K562 (cell line): ENCODE data around the gene POLR2C. TPM values are rescaled to one million over a fixed set of nuclear protein-coding genes. Genes with fewer than 3 reads are reported as not detected.

Experiments
- COPS2 ChIP-seq: fragments of 450-650 bp; conservative IDR thresholded peaks from 2 replicates; pipeline ENCODE4 v1.6.1; 2016; ENCODE audit warnings: mild to moderate bottlenecking, moderate library complexity
- DNMT1 ChIP-seq: fragments of 450-650 bp; IDR thresholded peaks from 2 replicates; pipeline ENCODE4 v1.6.1; 2016; ENCODE audit warnings: antibody characterized with exemption, mild to moderate bottlenecking
- E2F5 ChIP-seq: sonication (generic); formaldehyde crosslinking; IDR thresholded peaks from 2 replicates; pipeline ENCODE4 v1.8.0; 2022; ENCODE audit warnings: mild to moderate bottlenecking, missing genetic modification reagents
- EZH2 ChIP-seq: IDR thresholded peaks from 2 replicates; pipeline ENCODE4 v1.6.1; 2012; ENCODE audit warnings: low read depth, mild to moderate bottlenecking, inconsistent platforms, low read length, borderline replicate concordance
- FOXO4 ChIP-seq: fragments of 450-650 bp; formaldehyde crosslinking; IDR thresholded peaks from 2 replicates; pipeline ENCODE4 v1.4.0; 2020; ENCODE audit warnings: mild to moderate bottlenecking, moderate library complexity
- HMG20B ChIP-seq: fragments of 250-450 bp; sonication (Bioruptor Pico); IDR thresholded peaks from 2 replicates; pipeline ENCODE4 v1.5.0; 2021; ENCODE audit warnings: mild to moderate bottlenecking
- IRF1 ChIP-seq: sonication (generic); formaldehyde crosslinking; IDR thresholded peaks from 2 replicates; pipeline ENCODE4 v1.8.0; 2022; ENCODE audit warnings: missing genetic modification reagents, mild to moderate bottlenecking, borderline replicate concordance
- MAX ChIP-seq: sonication (generic); formaldehyde crosslinking; IDR thresholded peaks from 2 replicates; pipeline ENCODE4 v1.9.0; 2022; ENCODE audit warnings: mild to moderate bottlenecking, missing genetic modification reagents
- MAZ ChIP-seq, 2 experiments: fragments of 450-650 bp in 1 of 2; sonication (generic) in 1 of 2; formaldehyde crosslinking; IDR thresholded peaks in 1 of 2; conservative IDR thresholded peaks in 1 of 2; 2 replicates each; pipeline versions ENCODE4 v1.4.0 to v1.5.0; 2020; ENCODE audit warnings: mild to moderate bottlenecking in 1 of 2, missing genetic modification reagents in 1 of 2
- MTF1 ChIP-seq: fragments of 250-450 bp; sonication (Bioruptor Pico); IDR thresholded peaks from 2 replicates; pipeline ENCODE4 v1.9.0; 2021; ENCODE audit warnings: moderate library complexity, mild to moderate bottlenecking, inconsistent platforms, borderline replicate concordance
- PCBP2 ChIP-seq: fragments of 200-400 bp; formaldehyde crosslinking; IDR thresholded peaks from 2 replicates; pipeline ENCODE4 v1.6.1; 2018; ENCODE audit warnings: low read length, low read depth, mild to moderate bottlenecking, moderate library complexity; ENCODE audit not compliant: poor library complexity, severe bottlenecking
- PKNOX1 ChIP-seq: fragments of 450-650 bp; IDR thresholded peaks from 2 replicates; pipeline ENCODE4 v1.6.1; 2016
- POLR2A ChIP-seq: fragments of 450-650 bp; conservative IDR thresholded peaks from 2 replicates; pipeline ENCODE4 v1.6.1; 2016
- PTBP1 ChIP-seq: fragments of 200-400 bp; formaldehyde crosslinking; IDR thresholded peaks from 2 replicates; pipeline ENCODE4 v1.6.1; 2017; ENCODE audit warnings: low read depth, low read length
- RBM22 ChIP-seq: fragments of 200-400 bp; formaldehyde crosslinking; IDR thresholded peaks from 2 replicates; pipeline ENCODE4 v1.6.1; 2018; ENCODE audit warnings: low read length, low read depth; ENCODE audit not compliant: poor library complexity, severe bottlenecking
- TEAD4 ChIP-seq, 2 experiments: sonication (generic) in 1 of 2; formaldehyde crosslinking in 1 of 2; IDR thresholded peaks; 2 replicates each; pipeline versions ENCODE4 v1.6.1 to v1.8.0; 2012 to 2022; ENCODE audit warnings: borderline replicate concordance in 1 of 2, inconsistent platforms in 1 of 2, low read length in 1 of 2, mild to moderate bottlenecking in 1 of 2, missing genetic modification reagents in 1 of 2
- TFAP4 ChIP-seq: sonication (generic); formaldehyde crosslinking; IDR thresholded peaks from 2 replicates; pipeline ENCODE4 v1.8.0; 2022; ENCODE audit warnings: missing genetic modification reagents, mild to moderate bottlenecking, moderate library complexity, borderline replicate concordance
- TRIM25 ChIP-seq: fragments of 450-650 bp; IDR thresholded peaks from 2 replicates; pipeline ENCODE4 v1.7.0; 2016; ENCODE audit warnings: borderline replicate concordance
- ZNF384 ChIP-seq: IDR thresholded peaks from 2 replicates; pipeline ENCODE4 v1.6.1; 2012; ENCODE audit warnings: low read depth, low read length, improper control_type of control experiment
- ZNF780A ChIP-seq: fragments of 250-450 bp; sonication (Bioruptor Pico); IDR thresholded peaks from 2 replicates; pipeline ENCODE4 v1.5.0; 2021; ENCODE audit warnings: mild to moderate bottlenecking
- polyA plus RNA-seq, 8 experiments: library from polyadenylated mRNA; depleted of rRNA in 4 of 8; stranded (reverse) in 5 of 8; unstranded in 3 of 8; fragments of >200 nt; fragmentation: Nextera tagmentation in 2 of 8; fragmentation: Illumina TruSeq in 1 of 8; extraction: Ambion mirVana in 2 of 8; extraction: Trizol in 1 of 8; gene quantifications; 2 replicates each; pipeline versions ENCODE4 v1.2.1 to v1.2.3, GENCODE V29; 2011 to 2014; ENCODE audit warnings: inconsistent platforms in 1 of 8, missing spikeins in 1 of 8
- total RNA-seq, 7 experiments: library from RNA; depleted of rRNA in 6 of 7; stranded (reverse); fragments of >200 nt in 6 of 7; fragmentation: Illumina TruSeq in 2 of 7; extraction: Trizol in 2 of 7; gene quantifications; 2 replicates each; pipeline versions ENCODE4 v1.2.1 to v1.2.3, GENCODE V29; 2011 to 2021; ENCODE audit warnings: low replicate concordance in 1 of 7

Gene POLR2C
- total and polyA plus RNA-seq, 9 of the 15 experiments (the other 6 are each of a cell fraction or from before 2014, with no cell fraction given): 70.3 to 163 (median 92.3) TPM

- TF ChIP-seq E2F5 (CRISPR knock-in tag) (no peak), MAX (CRISPR knock-in tag) (0 out of 2 replicates have a peak, but pooled peaks have one; percentile 16), COPS2 (no peak), ZNF780A (CRISPR knock-in tag) (no peak), EZH2 (no peak), TRIM25 (no peak), MAZ (CRISPR knock-in tag; conservative IDR thresholded peaks at IDR 0.05 in 1 of 2, IDR thresholded peaks at IDR 0.05 in 1 of 2) (peak; percentile 42 to 91; a peak in 3 of 4 replicates), IRF1 (CRISPR knock-in tag) (no peak), TFAP4 (CRISPR knock-in tag) (peak; percentile 73), DNMT1 (no peak), ZNF384 (no peak; the same call in 1 of the 2 replicates), FOXO4 (CRISPR knock-in tag) (no peak), PCBP2 (no peak), PKNOX1 (peak; percentile 47; the same call in 1 of the 2 replicates), PTBP1 (no peak), TEAD4 (IDR thresholded peaks at IDR 0.05; ENCODE audit: low read length) (no peak), TEAD4 (CRISPR knock-in tag; IDR thresholded peaks at IDR 0.05; ENCODE audit: borderline replicate concordance) (no peak), HMG20B (CRISPR knock-in tag) (no peak), MTF1 (CRISPR knock-in tag) (no peak), RBM22 (no peak), POLR2A (no peak)
Measured at GRCh38 chr16:57475711-57476339, 13.3 kb downstream of the POLR2C start (continued).
